Smooth muscle cell (in vitro differentiated cells): ENCODE data around the gene SHB. TPM values are rescaled to one million over a fixed set of nuclear protein-coding genes. Genes with fewer than 3 reads are reported as not detected.
A peak's percentile ranks its signal among the peaks of the same experiment; 100 is the strongest.

Experiments
- DNase-seq: peaks from one replicate; lab custom pipeline; 2025; ENCODE audit not compliant: unreplicated experiment; lab: John Stamatoyannopoulos, UW
- H2AFZ ChIP-seq: fragments of 200-600 bp; sonication (generic); 2 replicates; pipeline ENCODE4 v1.6.0; 2016; ENCODE audit warnings: antibody characterized with exemption, low read depth, mild to moderate bottlenecking
- H3F3A ChIP-seq: fragments of 200-600 bp; sonication (generic); 2 replicates; pipeline ENCODE4 v1.6.0; 2017; ENCODE audit warnings: antibody characterized with exemption, low read depth
- H3K27ac ChIP-seq: fragments of 200-600 bp; sonication (generic); 2 replicates; pipeline ENCODE4 v1.5.1; 2016; ENCODE audit warnings: low read depth, mild to moderate bottlenecking
- H3K27me3 ChIP-seq: fragments of 200-600 bp; sonication (generic); 2 replicates; pipeline ENCODE4 v1.6.1; 2016; ENCODE audit warnings: low read depth, mild to moderate bottlenecking
- H3K36me3 ChIP-seq: fragments of 200-600 bp; sonication (generic); 2 replicates; pipeline ENCODE4 v1.5.1; 2016; ENCODE audit warnings: low read depth
- H3K4me1 ChIP-seq: fragments of 200-600 bp; sonication (generic); 2 replicates; pipeline ENCODE4 v1.5.1; 2016; ENCODE audit warnings: low read depth
- H3K4me2 ChIP-seq: fragments of 200-600 bp; sonication (generic); 2 replicates; pipeline ENCODE4 v1.6.0; 2016; ENCODE audit warnings: mild to moderate bottlenecking
- H3K4me3 ChIP-seq: fragments of 200-600 bp; sonication (generic); 2 replicates; pipeline ENCODE4 v1.5.1; 2016; ENCODE audit warnings: mild to moderate bottlenecking
- H3K79me2 ChIP-seq: fragments of 200-600 bp; sonication (generic); 2 replicates; pipeline ENCODE4 v1.6.0; 2016; ENCODE audit warnings: low read depth, mild to moderate bottlenecking
- H3K9ac ChIP-seq: fragments of 200-600 bp; sonication (generic); 2 replicates; pipeline ENCODE4 v1.6.0; 2016; ENCODE audit warnings: low read depth
- H3K9me3 ChIP-seq: fragments of 200-600 bp; sonication (generic); replicated peaks from 2 replicates; pipeline ENCODE4 v1.5.1; 2016; ENCODE audit warnings: low read depth
- H4K20me1 ChIP-seq: fragments of 200-600 bp; sonication (generic); 2 replicates; pipeline ENCODE4 v1.6.0; 2016; ENCODE audit warnings: low read depth
- CTCF ChIP-seq: fragments of 200-600 bp; sonication (generic); IDR thresholded peaks from 2 replicates; pipeline ENCODE4 v1.5.1; 2017; ENCODE audit warnings: borderline replicate concordance, mild to moderate bottlenecking, antibody characterized with exemption; ENCODE audit not compliant: insufficient read depth, poor library complexity, severe bottlenecking
- WGBS: methylation state at CpG from one replicate; pipeline ENCODE4 v1.1.7; 2016; ENCODE audit warnings: low lambda C conversion rate; 5-methylcytosine and 5-hydroxymethylcytosine counted together
- polyA plus RNA-seq: library from polyadenylated mRNA; unstranded; fragments of >200 nt; fragmentation: Nextera tagmentation; extraction: Ambion mirVana; gene quantifications from 2 replicates; pipeline ENCODE4 v1.2.1, GENCODE V29; 2016
- total RNA-seq: library from RNA; depleted of rRNA; stranded (reverse); fragments of >200 nt; gene quantifications from 2 replicates; pipeline ENCODE4 v1.2.3, GENCODE V29; 2014

Gene SHB
- total and polyA plus RNA-seq, 2 experiments from 2014 or later, result 16.4 to 32.4 TPM

GRCh38 chr9:37956904-37957663 lies 111.9 kb downstream of the SHB start:
- Histone ChIP-seq H2AFZ (no peak overlapping the region), H3K79me2 (peaks cover 18% of the 10 kb centered on the region)
- WGBS, result 91% methylated on average over 16 of the region's 16 CpGs

GRCh38 chr9:37956423-37956820 lies 112.6 kb downstream of the SHB start:
- no peak overlapping the region for H3K4me2 ChIP-seq
- H2AFZ ChIP-seq, result no peak overlapping the region
- TF ChIP-seq CTCF, result no peak
- peaks cover 18% of the 10 kb centered on the region for H3K79me2 ChIP-seq
- no peaks in the 10 kb centered on the region for H3K9me3 ChIP-seq
- no peaks in the 10 kb centered on the region for H3K27me3 ChIP-seq
- no peaks in the 10 kb centered on the region for H3K36me3 ChIP-seq
- 94% methylated on average over 5 of the region's 5 CpGs for WGBS
- peaks cover 11% of the 10 kb centered on the region for H4K20me1 ChIP-seq
- DNase-seq, result no peak
- H3K4me1 ChIP-seq, result peaks cover 5% of the 10 kb centered on the region
- no peak overlapping the region for H3K9ac ChIP-seq
- H3F3A ChIP-seq, result peaks cover 12% of the 10 kb centered on the region
- peak overlapping the region; percentile 5 for H3K27ac ChIP-seq
- no peak overlapping the region for H3K4me3 ChIP-seq

More at GRCh38 chr9:37956904-37957663, 111.9 kb downstream of the SHB start:
- Histone ChIP-seq H3K4me1 (peaks cover 5% of the 10 kb centered on the region), H3K36me3 (no peaks in the 10 kb centered on the region), H3K4me3 (no peak overlapping the region), H3K9ac (no peak overlapping the region), H3K27me3 (no peaks in the 10 kb centered on the region), H3K27ac (peak overlapping the region; percentile 16), H3K9me3 (no peaks in the 10 kb centered on the region), H4K20me1 (peaks cover 11% of the 10 kb centered on the region), H3K4me2 (no peak overlapping the region), H3F3A (peaks cover 12% of the 10 kb centered on the region)
- TF ChIP-seq CTCF, result no peak
- no peak for DNase-seq

GRCh38 chr9:37955781-37956422 lies 113.1 kb downstream of the SHB start:
- Histone ChIP-seq H3F3A (peaks cover 12% of the 10 kb centered on the region), H3K9ac (no peak overlapping the region), H3K4me3 (no peak overlapping the region), H3K4me1 (peaks cover 5% of the 10 kb centered on the region), H3K27ac (peak overlapping the region; percentile 5), H3K4me2 (no peak overlapping the region), H3K27me3 (no peaks in the 10 kb centered on the region), H3K9me3 (no peaks in the 10 kb centered on the region), H3K36me3 (no peaks in the 10 kb centered on the region), H3K79me2 (peaks cover 18% of the 10 kb centered on the region), H2AFZ (no peak overlapping the region), H4K20me1 (peaks cover 11% of the 10 kb centered on the region)
- WGBS, result 98% methylated on average over 16 of the region's 16 CpGs
- no peak for TF ChIP-seq CTCF
- DNase-seq, result no peak
